Neural cell (in vitro differentiated cells): ENCODE data around the gene AGBL1. TPM values are rescaled to one million over a fixed set of nuclear protein-coding genes. Genes with fewer than 3 reads are reported as not detected.

Source experiments
- H2AFZ ChIP-seq: fragments of 200-600, 300-800 bp; sonication (generic), shearing (Covaris generic); 2 replicates; pipeline ENCODE4 v1.6.0; 2014; ENCODE audit warnings: low read depth, mild to moderate bottlenecking, antibody characterized with exemption, low read length, moderate library complexity
- H3F3A ChIP-seq: fragments of 200-600 bp; shearing (Covaris generic); 2 replicates; pipeline ENCODE4 v1.6.1; 2016; ENCODE audit warnings: mild to moderate bottlenecking, moderate library complexity, mixed read lengths, antibody characterized with exemption, low read length; ENCODE audit not compliant: insufficient read depth, poor library complexity, severe bottlenecking
- H3K27ac ChIP-seq: fragments of 200-600, 300-800 bp; sonication (generic), shearing (Covaris generic); 2 replicates; pipeline ENCODE4 v1.5.1; 2014; ENCODE audit warnings: mild to moderate bottlenecking, low read length, moderate library complexity
- H3K27me3 ChIP-seq: fragments of 300-800, 200-600 bp; sonication (generic), shearing (Covaris generic); 2 replicates; pipeline ENCODE4 v1.6.0; 2014; ENCODE audit warnings: mild to moderate bottlenecking, low read depth, low read length, moderate library complexity; ENCODE audit not compliant: insufficient read depth
- H3K36me3 ChIP-seq: fragments of 300-800, 200-600 bp; sonication (generic), shearing (Covaris generic); 2 replicates; pipeline ENCODE4 v1.5.1; 2014; ENCODE audit warnings: mild to moderate bottlenecking, antibody characterized with exemption, low read length, moderate library complexity; ENCODE audit not compliant: insufficient read depth
- H3K4me2 ChIP-seq: fragments of 300-800, 200-600 bp; sonication (generic), shearing (Covaris generic); 2 replicates; pipeline ENCODE4 v1.6.0; 2014; ENCODE audit warnings: mild to moderate bottlenecking, low read length
- H3K4me3 ChIP-seq: fragments of 300-800, 200-600 bp; sonication (generic), shearing (Covaris generic); 2 replicates; pipeline ENCODE4 v1.5.1; 2014; ENCODE audit warnings: mild to moderate bottlenecking, low read length, moderate library complexity
- H3K79me2 ChIP-seq: fragments of 200-600 bp; shearing (Covaris generic); replicated peaks from 2 replicates; pipeline ENCODE4 v1.6.0; 2014; ENCODE audit warnings: mild to moderate bottlenecking, low read length, moderate library complexity; ENCODE audit not compliant: insufficient read depth
- H3K9ac ChIP-seq: fragments of 300-800, 200-600 bp; sonication (generic), shearing (Covaris generic); 2 replicates; pipeline ENCODE4 v1.6.1; 2016; ENCODE audit warnings: mild to moderate bottlenecking, low read length, mixed read lengths
- H3K9me2 ChIP-seq: fragments of 200-600 bp; shearing (Covaris generic); 2 replicates; pipeline ENCODE4 v1.6.1; 2016; ENCODE audit warnings: mild to moderate bottlenecking, low read length, mixed read lengths; ENCODE audit not compliant: insufficient read depth
- H3K9me3 ChIP-seq: fragments of 200-600, 300-800 bp; sonication (generic), shearing (Covaris generic); 2 replicates; pipeline ENCODE4 v1.6.1; 2016; ENCODE audit warnings: mild to moderate bottlenecking, mixed run types, low read length, moderate library complexity, mixed read lengths
- H4K20me1 ChIP-seq: fragments of 200-600 bp; shearing (Covaris generic); 2 replicates; pipeline ENCODE4 v1.6.1; 2016; ENCODE audit warnings: mild to moderate bottlenecking, mixed run types; ENCODE audit not compliant: insufficient read depth
- EP300 ChIP-seq: fragments of 450-650 bp; conservative IDR thresholded peaks from 2 replicates; pipeline ENCODE4 v1.6.1; 2014; ENCODE audit warnings: antibody characterized with exemption, mild to moderate bottlenecking, moderate library complexity; ENCODE audit not compliant: poor library complexity, severe bottlenecking
- EZH2 ChIP-seq: fragments of 200-600, 300-800 bp; shearing (Covaris generic), sonication (generic); IDR thresholded peaks from 2 replicates; pipeline ENCODE4 v1.6.1; 2014; ENCODE audit warnings: antibody characterized with exemption, low read length, borderline replicate concordance, mild to moderate bottlenecking; ENCODE audit not compliant: insufficient read depth, poor library complexity, severe bottlenecking
- MXI1 ChIP-seq: fragments of 450-650 bp; conservative IDR thresholded peaks from 2 replicates; pipeline ENCODE4 v1.6.1; 2014; ENCODE audit warnings: antibody characterized with exemption, mild to moderate bottlenecking; ENCODE audit not compliant: poor library complexity, severe bottlenecking
- POLR2AphosphoS5 ChIP-seq: IDR thresholded peaks from 2 replicates; pipeline ENCODE4 v1.6.1; 2012
- RAD21 ChIP-seq: fragments of 450-650 bp; conservative IDR thresholded peaks from 2 replicates; pipeline ENCODE4 v1.6.1; 2014; ENCODE audit warnings: antibody characterized with exemption, mild to moderate bottlenecking, moderate library complexity
- REST ChIP-seq: IDR thresholded peaks from 2 replicates; pipeline ENCODE4 v1.6.1; 2012; ENCODE audit warnings: borderline replicate concordance
- SMC3 ChIP-seq: fragments of 450-650 bp; conservative IDR thresholded peaks from 2 replicates; pipeline ENCODE4 v1.6.1; 2014; ENCODE audit warnings: antibody characterized with exemption, mild to moderate bottlenecking, moderate library complexity; ENCODE audit not compliant: poor library complexity
- TAF1 ChIP-seq: IDR thresholded peaks from 2 replicates; pipeline ENCODE4 v1.6.1; 2012; ENCODE audit warnings: low read depth
- polyA plus RNA-seq: library from polyadenylated mRNA; depleted of rRNA; stranded (reverse); fragments of >200 nt; gene quantifications from 2 replicates; pipeline ENCODE4 v1.2.3, GENCODE V29; 2014
- TF ChIP-seq, protein P1 (sequence below): fragments of 450-650 bp; IDR thresholded peaks from 2 replicates; pipeline ENCODE4 v1.5.1; 2014; ENCODE audit warnings: antibody characterized with exemption, mild to moderate bottlenecking, moderate library complexity; ENCODE audit not compliant: poor library complexity, severe bottlenecking

Gene AGBL1
- polyA plus RNA-seq, 1 donor from 2014 or later: 0.12 TPM

GRCh38 chr15:86066174-86066834 is 13.4 kb upstream of the AGBL1 start:
- no peak overlapping the region for H3K27ac ChIP-seq
- H3F3A ChIP-seq: peaks cover 3% of the 10 kb centered on the region
- no peak overlapping the region for H3K9ac ChIP-seq
- H3K36me3 ChIP-seq: no peaks in the 10 kb centered on the region
- H3K9me2 ChIP-seq: no peaks in the 10 kb centered on the region
- H3K27me3 ChIP-seq: no peaks in the 10 kb centered on the region
- H3K4me3 ChIP-seq: no peak overlapping the region
- no peak for TF ChIP-seq SMC3
- TF ChIP-seq EZH2: no peak
- no peak for TF ChIP-seq TAF1
- TF ChIP-seq REST: no peak
- TF ChIP-seq MXI1: no peak
- TF ChIP-seq POLR2AphosphoS5: no peak
- TF ChIP-seq EP300: no peak
- TF ChIP-seq, protein P1, sequence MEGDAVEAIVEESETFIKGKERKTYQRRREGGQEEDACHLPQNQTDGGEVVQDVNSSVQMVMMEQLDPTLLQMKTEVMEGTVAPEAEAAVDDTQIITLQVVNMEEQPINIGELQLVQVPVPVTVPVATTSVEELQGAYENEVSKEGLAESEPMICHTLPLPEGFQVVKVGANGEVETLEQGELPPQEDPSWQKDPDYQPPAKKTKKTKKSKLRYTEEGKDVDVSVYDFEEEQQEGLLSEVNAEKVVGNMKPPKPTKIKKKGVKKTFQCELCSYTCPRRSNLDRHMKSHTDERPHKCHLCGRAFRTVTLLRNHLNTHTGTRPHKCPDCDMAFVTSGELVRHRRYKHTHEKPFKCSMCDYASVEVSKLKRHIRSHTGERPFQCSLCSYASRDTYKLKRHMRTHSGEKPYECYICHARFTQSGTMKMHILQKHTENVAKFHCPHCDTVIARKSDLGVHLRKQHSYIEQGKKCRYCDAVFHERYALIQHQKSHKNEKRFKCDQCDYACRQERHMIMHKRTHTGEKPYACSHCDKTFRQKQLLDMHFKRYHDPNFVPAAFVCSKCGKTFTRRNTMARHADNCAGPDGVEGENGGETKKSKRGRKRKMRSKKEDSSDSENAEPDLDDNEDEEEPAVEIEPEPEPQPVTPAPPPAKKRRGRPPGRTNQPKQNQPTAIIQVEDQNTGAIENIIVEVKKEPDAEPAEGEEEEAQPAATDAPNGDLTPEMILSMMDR: no peak
- TF ChIP-seq RAD21: no peak
- H4K20me1 ChIP-seq: no peaks in the 10 kb centered on the region
- H3K9me3 ChIP-seq: no peaks in the 10 kb centered on the region
- H3K79me2 ChIP-seq: no peaks in the 10 kb centered on the region
- H3K4me2 ChIP-seq: no peak overlapping the region
- no peak overlapping the region for H2AFZ ChIP-seq

DNA sequence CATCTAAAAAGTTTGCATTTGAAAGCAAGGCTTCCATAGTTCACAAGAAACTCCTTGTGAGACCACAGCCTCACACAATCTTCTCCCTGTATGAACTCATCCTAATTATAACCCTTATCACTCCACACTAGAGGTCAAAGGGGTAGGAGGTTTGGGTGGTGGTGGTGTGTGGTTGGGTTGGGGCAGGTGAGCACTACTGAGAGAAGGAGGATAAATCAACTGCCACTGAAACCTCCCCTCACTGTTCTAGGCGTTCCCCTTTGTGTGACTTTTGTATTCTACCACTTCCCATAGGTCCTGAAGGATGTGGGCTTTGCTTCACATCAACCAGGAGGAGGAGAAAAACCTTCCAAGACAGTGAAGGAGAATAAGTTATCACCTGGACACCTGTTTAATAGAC is 6.4 kb upstream of the AGBL1 start:
- Histone ChIP-seq H4K20me1 (no peaks in the 10 kb centered on the region), H3K79me2 (no peaks in the 10 kb centered on the region), H3K9me2 (no peaks in the 10 kb centered on the region), H3F3A (no peaks in the 10 kb centered on the region), H3K4me3 (no peak overlapping the region), H3K36me3 (no peaks in the 10 kb centered on the region), H3K9me3 (no peaks in the 10 kb centered on the region), H3K27me3 (no peaks in the 10 kb centered on the region), H3K27ac (no peak overlapping the region), H3K4me2 (no peak overlapping the region), H2AFZ (no peak overlapping the region), H3K9ac (no peak overlapping the region)
- TF ChIP-seq REST (no peak), SMC3 (no peak), MXI1 (no peak), RAD21 (no peak), TAF1 (no peak), EP300 (no peak), POLR2AphosphoS5 (no peak), EZH2 (no peak)
- TF ChIP-seq, protein P1: no peak
